ENCODE results near the gene HBS1L.

DNA sequence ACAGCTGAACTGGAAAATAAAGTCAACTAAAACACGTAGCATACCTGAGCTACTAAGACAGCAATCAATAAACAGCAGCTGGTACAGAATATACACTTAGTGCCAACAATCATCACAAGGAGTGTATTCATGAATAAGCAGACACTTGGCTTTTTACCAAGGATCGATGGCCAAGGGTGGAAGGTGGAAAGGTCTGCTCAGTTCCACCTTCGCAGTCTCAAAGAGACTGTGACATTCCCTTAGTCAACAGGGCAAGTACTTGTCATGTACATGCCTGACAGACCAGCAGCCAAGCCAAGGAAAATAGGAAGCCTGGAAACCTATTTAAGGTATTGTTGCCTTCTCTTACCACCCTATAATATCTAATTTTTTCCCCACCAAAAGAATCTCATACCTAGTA, 21.4 kb downstream of the HBS1L start:
- TF ChIP-seq, protein P1, sequence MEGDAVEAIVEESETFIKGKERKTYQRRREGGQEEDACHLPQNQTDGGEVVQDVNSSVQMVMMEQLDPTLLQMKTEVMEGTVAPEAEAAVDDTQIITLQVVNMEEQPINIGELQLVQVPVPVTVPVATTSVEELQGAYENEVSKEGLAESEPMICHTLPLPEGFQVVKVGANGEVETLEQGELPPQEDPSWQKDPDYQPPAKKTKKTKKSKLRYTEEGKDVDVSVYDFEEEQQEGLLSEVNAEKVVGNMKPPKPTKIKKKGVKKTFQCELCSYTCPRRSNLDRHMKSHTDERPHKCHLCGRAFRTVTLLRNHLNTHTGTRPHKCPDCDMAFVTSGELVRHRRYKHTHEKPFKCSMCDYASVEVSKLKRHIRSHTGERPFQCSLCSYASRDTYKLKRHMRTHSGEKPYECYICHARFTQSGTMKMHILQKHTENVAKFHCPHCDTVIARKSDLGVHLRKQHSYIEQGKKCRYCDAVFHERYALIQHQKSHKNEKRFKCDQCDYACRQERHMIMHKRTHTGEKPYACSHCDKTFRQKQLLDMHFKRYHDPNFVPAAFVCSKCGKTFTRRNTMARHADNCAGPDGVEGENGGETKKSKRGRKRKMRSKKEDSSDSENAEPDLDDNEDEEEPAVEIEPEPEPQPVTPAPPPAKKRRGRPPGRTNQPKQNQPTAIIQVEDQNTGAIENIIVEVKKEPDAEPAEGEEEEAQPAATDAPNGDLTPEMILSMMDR (IDR thresholded peaks at IDR 0.05; ENCODE audit: insufficient read depth, low read length, poor library complexity, severe bottlenecking): no peak
- no peak for TF ChIP-seq EZH2phosphoT487 (conservative IDR thresholded peaks at IDR 0.05; ENCODE audit: low read length)

All from SU-DHL-6 (cell line).